Stimulated activated CD8-positive, alpha-beta memory T cell treated with anti-CD3 and anti-CD28 coated beads, Interleukin-15, amount 100 ng/mL, for 24 hours (primary cell): Measurements from ENCODE around the gene SLC15A5.

ENCODE experiments used
- DNase-seq: peaks from one replicate; pipeline ENCODE4 v3.0.0-alpha.2; 2020; ENCODE audit warnings: low read depth

The SLC15A5 gene

GRCh38 chr12:16277585-16277984, at the start of gene SLC15A5:
Gene SLC15A5 (minus strand): TSS chr12:16277685. CDS start chr12:16277685, 0 bp downstream.
- DNase-seq, result no peak

- no peak for DNase-seq
Measured at GRCh38 chr12:16325426-16325825, 47.9 kb upstream of the SLC15A5 start.

- DNase-seq, result no peak
Measured at GRCh38 chr12:16324772-16325171, 47.3 kb upstream of the SLC15A5 start.

GRCh38 chr12:16324272-16324671, 46.8 kb upstream of the SLC15A5 start:
- no peak for DNase-seq

GRCh38 chr12:16323638-16324037, 46.2 kb upstream of the SLC15A5 start:
- no peak for DNase-seq

GRCh38 chr12:16323010-16323409, 45.5 kb upstream of the SLC15A5 start:
- DNase-seq, result no peak

GRCh38 chr12:16310934-16311333, 33.4 kb upstream of the SLC15A5 start:
- DNase-seq, result no peak

- DNase-seq, result no peak
Measured at GRCh38 chr12:16307856-16308475, 30.5 kb upstream of the SLC15A5 start.

GRCh38 chr12:16303939-16304338, 26.5 kb upstream of the SLC15A5 start:
- no peak for DNase-seq

GRCh38 chr12:16300736-16301135, 23.3 kb upstream of the SLC15A5 start:
- no peak for DNase-seq

- no peak for DNase-seq
Measured at GRCh38 chr12:16300122-16300521, 22.6 kb upstream of the SLC15A5 start.

GRCh38 chr12:16299403-16299802, 21.9 kb upstream of the SLC15A5 start:
- DNase-seq, result no peak

GRCh38 chr12:16297521-16297920, 20.0 kb upstream of the SLC15A5 start:
- no peak for DNase-seq

- DNase-seq, result no peak
Measured at GRCh38 chr12:16294376-16294956, 17.0 kb upstream of the SLC15A5 start.

- no peak for DNase-seq
Measured at GRCh38 chr12:16291032-16291431, 13.5 kb upstream of the SLC15A5 start.

- DNase-seq, result no peak
Measured at GRCh38 chr12:16285586-16285985, 8.1 kb upstream of the SLC15A5 start.

- no peak for DNase-seq
Measured at GRCh38 chr12:16282978-16283377, 5.5 kb upstream of the SLC15A5 start.

- no peak for DNase-seq
Measured at GRCh38 chr12:16282081-16282480, 4.6 kb upstream of the SLC15A5 start.

GRCh38 chr12:16281157-16281556, 3.7 kb upstream of the SLC15A5 start:
- no peak for DNase-seq

GRCh38 chr12:16272222-16272621, 5.3 kb downstream of the SLC15A5 start:
- no peak for DNase-seq

GRCh38 chr12:16271062-16271461, 6.4 kb downstream of the SLC15A5 start:
- no peak for DNase-seq

- DNase-seq, result no peak
Measured at GRCh38 chr12:16269946-16270345, 7.5 kb downstream of the SLC15A5 start.

- DNase-seq, result no peak
Measured at GRCh38 chr12:16266085-16266484, 11.4 kb downstream of the SLC15A5 start.

GRCh38 chr12:16261944-16262475, 15.5 kb downstream of the SLC15A5 start:
- no peak for DNase-seq
